B cell (primary cell): ENCODE data around the gene ZDHHC22. TPM values are rescaled to one million over a fixed set of nuclear protein-coding genes. Genes with fewer than 3 reads are reported as not detected.

ENCODE experiments used
- ATAC-seq: fragments of 200-7000 bp; cut with Tn5 transposase; one replicate; pipeline ENCODE4 v1.10.0; 2021; ENCODE audit warnings: low read depth, mild to moderate bottlenecking, moderate number of reproducible peaks, moderate library complexity
- CTCF ChIA-PET: fragments of 350-600 bp; sonication (Branson Sonifier 250); formaldehyde crosslinking; loops from one replicate; lab custom pipeline; 2021; ENCODE audit warnings: antibody characterized with exemption, inconsistent platforms; lab: Charles Lee
- POLR2A ChIA-PET: fragments of 350-600 bp; sonication (Branson Sonifier 250); formaldehyde crosslinking; loops from one replicate; lab custom pipeline; 2021; ENCODE audit warnings: antibody characterized with exemption; lab: Charles Lee
- DNase-seq: peaks from one replicate; pipeline ENCODE4 v3.0.0; 2013
- H2AFZ ChIP-seq: 2 replicates; pipeline ENCODE4 v1.6.1; 2012; ENCODE audit warnings: mild to moderate bottlenecking, low read depth, low read length; ENCODE audit not compliant: insufficient read depth, poor library complexity, severe bottlenecking
- H3K27ac ChIP-seq, 2 donors: 1 replicate in 1 of 2; 2 replicates in 1 of 2; pipeline ENCODE4 v1.5.1; 2012 to 2013; ENCODE audit warnings: low read length in 2 of 2, mild to moderate bottlenecking in 2 of 2, moderate library complexity in 1 of 2
- H3K27me3 ChIP-seq, 4 experiments: fragments of 200-600 bp in 1 of 4; sonication (generic) in 1 of 4; replicated peaks in 1 of 4; 1 replicate in 2 of 4; 2 replicates in 2 of 4; pipeline versions ENCODE4 v1.6.1 to v1.7.0; 2013 to 2016; ENCODE audit warnings: low read length in 3 of 4, mild to moderate bottlenecking in 2 of 4, mixed read lengths in 1 of 4, moderate library complexity in 1 of 4; ENCODE audit not compliant: insufficient read depth in 4 of 4, control insufficient read depth in 3 of 4; ENCODE audit errors: control extremely low read depth in 1 of 4
- H3K36me3 ChIP-seq, 2 experiments: replicated peaks in 1 of 2; 1 replicate in 1 of 2; 2 replicates in 1 of 2; pipeline versions ENCODE4 v1.6.1 to v1.7.1; 2013; ENCODE audit warnings: low read length in 1 of 2; ENCODE audit not compliant: insufficient read depth in 2 of 2, control insufficient read depth in 1 of 2; ENCODE audit errors: control extremely low read depth in 1 of 2, extremely low read depth in 1 of 2
- H3K4me1 ChIP-seq, 2 donors: fragments of 200-600 bp in 1 of 2; sonication (generic) in 1 of 2; 1 replicate in 1 of 2; 2 replicates in 1 of 2; pipeline versions ENCODE4 v1.5.1 to v1.6.1; 2013 to 2017; ENCODE audit warnings: low read length in 2 of 2; ENCODE audit not compliant: control insufficient read depth in 2 of 2, insufficient read depth in 2 of 2
- H3K4me2 ChIP-seq: replicated peaks from 2 replicates; pipeline ENCODE3; 2012; ENCODE audit warnings: mild to moderate bottlenecking, low read depth, low read length; ENCODE audit not compliant: poor library complexity, severe bottlenecking
- H3K4me3 ChIP-seq, 5 experiments: fragments of 200-600 bp in 1 of 5; sonication (generic) in 1 of 5; 1 replicate in 3 of 5; 2 replicates in 2 of 5; pipeline versions ENCODE4 v1.5.1 to v1.7.0; 2011 to 2016; ENCODE audit warnings: low read length in 4 of 5, mild to moderate bottlenecking in 4 of 5, low read depth in 2 of 5, control low read depth in 1 of 5, moderate library complexity in 1 of 5; ENCODE audit not compliant: insufficient read depth in 1 of 5; ENCODE audit errors: control extremely low read depth in 1 of 5, extremely low read depth in 1 of 5
- H3K79me2 ChIP-seq: fragments of 200-600 bp; sonication (generic); one replicate; pipeline ENCODE4 v1.6.0; 2016; ENCODE audit warnings: low read length; ENCODE audit not compliant: control insufficient read depth, insufficient read depth
- H3K9ac ChIP-seq: fragments of 200-600 bp; sonication (generic); 2 replicates; pipeline ENCODE4 v1.6.1; 2017; ENCODE audit warnings: mild to moderate bottlenecking, low read length, moderate library complexity
- H3K9me3 ChIP-seq, 3 donors: one replicate each; pipeline versions ENCODE4 v1.6.1 to v1.7.1; 2013; ENCODE audit warnings: low read length in 2 of 3; ENCODE audit not compliant: control insufficient read depth in 2 of 3, insufficient read depth in 1 of 3; ENCODE audit errors: control extremely low read depth in 1 of 3
- H4K20me1 ChIP-seq: 2 replicates; pipeline ENCODE4 v1.6.0; 2012; ENCODE audit warnings: mild to moderate bottlenecking, low read length; ENCODE audit not compliant: insufficient read depth, control insufficient read depth, poor library complexity, severe bottlenecking
- H3K27ac Mint-ChIP-seq: one replicate; pipeline ENCODE4 v1.8.0; 2021; ENCODE audit warnings: mixed read lengths
- H3K27me3 Mint-ChIP-seq: one replicate; pipeline ENCODE4 v1.8.0; 2021; ENCODE audit warnings: mixed read lengths
- H3K4me1 Mint-ChIP-seq: one replicate; pipeline ENCODE4 v1.8.0; 2021; ENCODE audit warnings: mixed read lengths
- H3K4me3 Mint-ChIP-seq: one replicate; pipeline ENCODE4 v1.8.0; 2021; ENCODE audit warnings: mixed read lengths
- H3K9me3 Mint-ChIP-seq: one replicate; pipeline ENCODE4 v1.8.0; 2022; ENCODE audit warnings: mixed read lengths; ENCODE audit not compliant: insufficient read depth
- EZH2 ChIP-seq: IDR thresholded peaks from 2 replicates; pipeline ENCODE4 v1.6.1; 2012; ENCODE audit warnings: borderline replicate concordance, low read depth, mild to moderate bottlenecking, moderate library complexity, low read length; ENCODE audit not compliant: insufficient read depth, poor library complexity, severe bottlenecking
- WGBS: methylation state at CpG from one replicate; pipeline ENCODE4 v1.1.5; 2013; ENCODE audit warnings: missing lambda C conversion rate; ENCODE audit not compliant: insufficient coverage; 5-methylcytosine and 5-hydroxymethylcytosine counted together
- intact Hi-C: fragments of 100-400 bp; cut with micrococcal nuclease; formaldehyde crosslinking; loops from one replicate; pipeline ENCODE4 v1.10.0; 2022
- polyA plus RNA-seq: library from polyadenylated mRNA; depleted of rRNA; stranded (reverse); fragments of >200 nt; gene quantifications from 2 replicates; pipeline ENCODE4 v1.2.3, GENCODE V29; 2012
- total RNA-seq, 2 donors: library from RNA; stranded (reverse); fragments of 120-200 nt in 1 of 2; gene quantifications; 1 replicate in 1 of 2; 2 replicates in 1 of 2; pipeline versions ENCODE4 v1.2.3 to v1.2.4, GENCODE V29; 2013 to 2022
- TF ChIP-seq, protein P1 (sequence below): fragments of 200-600 bp; IDR thresholded peaks from one replicate; pipeline ENCODE4 v1.8.0; 2022; ENCODE audit warnings: antibody characterized with exemption, mild to moderate bottlenecking

Gene ZDHHC22
- total and polyA plus RNA-seq, 2 donors (not counting 1 experiment from before 2014, with no cell fraction given): not detected

DNA sequence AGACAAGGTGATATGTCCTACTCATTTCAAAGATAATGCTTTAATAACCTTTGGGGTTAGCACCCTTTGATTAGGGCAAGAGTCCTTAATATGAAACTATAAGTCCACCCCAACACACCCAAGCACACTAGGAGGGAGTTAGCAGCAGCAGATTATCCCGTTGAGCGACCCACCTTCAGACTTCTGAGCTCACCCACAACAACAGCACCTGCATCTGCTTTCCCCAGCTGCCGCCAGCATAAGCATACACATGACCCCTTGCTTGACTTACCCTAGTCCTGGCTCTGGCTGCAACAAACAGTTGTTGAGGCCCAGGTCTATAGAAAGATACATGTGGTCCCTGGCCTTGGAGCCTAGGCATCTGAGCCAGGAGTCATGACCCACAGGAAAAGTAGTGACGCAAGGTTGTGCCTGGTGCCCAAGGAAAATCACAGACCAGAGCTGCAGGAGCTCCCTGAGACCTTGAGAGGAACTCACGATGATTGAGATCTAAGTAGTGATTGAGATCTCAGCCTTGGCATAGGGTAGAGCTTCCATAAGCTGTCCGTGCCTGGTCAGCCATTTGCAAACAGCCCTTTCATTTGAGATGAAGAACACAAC is 19.0 kb downstream of the ZDHHC22 start:
- peaks cover 26% of the 10 kb centered on the region for H3K79me2 ChIP-seq
- no peaks in the 10 kb centered on the region for H3K9me3 Mint-ChIP-seq
- no peaks in the 10 kb centered on the region for H3K9me3 ChIP-seq
- H3K27ac Mint-ChIP-seq: peak overlapping the region; percentile 94
- no peak for ATAC-seq
- peak overlapping the region; percentile 92 for H3K4me2 ChIP-seq
- H3K4me3 Mint-ChIP-seq: peak overlapping the region; percentile 93
- no peak for TF ChIP-seq EZH2
- TF ChIP-seq, protein P1, sequence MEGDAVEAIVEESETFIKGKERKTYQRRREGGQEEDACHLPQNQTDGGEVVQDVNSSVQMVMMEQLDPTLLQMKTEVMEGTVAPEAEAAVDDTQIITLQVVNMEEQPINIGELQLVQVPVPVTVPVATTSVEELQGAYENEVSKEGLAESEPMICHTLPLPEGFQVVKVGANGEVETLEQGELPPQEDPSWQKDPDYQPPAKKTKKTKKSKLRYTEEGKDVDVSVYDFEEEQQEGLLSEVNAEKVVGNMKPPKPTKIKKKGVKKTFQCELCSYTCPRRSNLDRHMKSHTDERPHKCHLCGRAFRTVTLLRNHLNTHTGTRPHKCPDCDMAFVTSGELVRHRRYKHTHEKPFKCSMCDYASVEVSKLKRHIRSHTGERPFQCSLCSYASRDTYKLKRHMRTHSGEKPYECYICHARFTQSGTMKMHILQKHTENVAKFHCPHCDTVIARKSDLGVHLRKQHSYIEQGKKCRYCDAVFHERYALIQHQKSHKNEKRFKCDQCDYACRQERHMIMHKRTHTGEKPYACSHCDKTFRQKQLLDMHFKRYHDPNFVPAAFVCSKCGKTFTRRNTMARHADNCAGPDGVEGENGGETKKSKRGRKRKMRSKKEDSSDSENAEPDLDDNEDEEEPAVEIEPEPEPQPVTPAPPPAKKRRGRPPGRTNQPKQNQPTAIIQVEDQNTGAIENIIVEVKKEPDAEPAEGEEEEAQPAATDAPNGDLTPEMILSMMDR: no peak
- no peaks in the 10 kb centered on the region for H4K20me1 ChIP-seq
- WGBS: 34% methylated on average over 5 of the region's 6 CpGs
- intact Hi-C loops: loop anchor here (5.0 kb wide), 4 partner anchors 215 to 585 kb away; partner anchors contain the start of genes AHSA1, ALKBH1, ANGEL1 and SLIRP
- ChIA-PET POLR2A (interaction anchor here (2.3 to 7.5 kb wide), 5 partner anchors 9 to 95 kb away, joined by 7 to 110 read pairs (median 9); partner anchors contain the start of gene CIPC), CTCF (interaction anchor here (0.8 to 26.3 kb wide), 5 partner anchors 11 to 250 kb away, joined by 3 to 757 read pairs (median 25); partner anchors contain the start of gene CIPC)
- H3K27me3 Mint-ChIP-seq: peaks cover 4% of the 10 kb centered on the region
- DNase-seq: peak; percentile 46
- H3K27ac ChIP-seq: peak overlapping the region; percentile 39 to 93
- peaks cover 73 to 80% of the 10 kb centered on the region in 2 donors for H3K4me1 ChIP-seq
- H3K36me3 ChIP-seq: no peaks in the 10 kb centered on the region
- no peak overlapping the region for H2AFZ ChIP-seq
- H3K4me3 ChIP-seq: peak overlapping the region in 1 of 5 experiments; percentile 73
- peaks cover 0 to 13% (median 4%) of the 10 kb centered on the region in 4 experiments for H3K27me3 ChIP-seq
- H3K4me1 Mint-ChIP-seq: peaks cover 73% of the 10 kb centered on the region
- H3K9ac ChIP-seq: peak overlapping the region; percentile 5
